ENCODE data around the gene NEK2. TPM values are rescaled to one million over a fixed set of nuclear protein-coding genes. Genes with fewer than 3 reads are reported as not detected.

The NEK2 gene
- total and polyA plus RNA-seq, 2 of the 13 experiments (the other 11 are each of a cell fraction or from before 2014, with no cell fraction given): 10.9 to 40.8 TPM

DNA sequence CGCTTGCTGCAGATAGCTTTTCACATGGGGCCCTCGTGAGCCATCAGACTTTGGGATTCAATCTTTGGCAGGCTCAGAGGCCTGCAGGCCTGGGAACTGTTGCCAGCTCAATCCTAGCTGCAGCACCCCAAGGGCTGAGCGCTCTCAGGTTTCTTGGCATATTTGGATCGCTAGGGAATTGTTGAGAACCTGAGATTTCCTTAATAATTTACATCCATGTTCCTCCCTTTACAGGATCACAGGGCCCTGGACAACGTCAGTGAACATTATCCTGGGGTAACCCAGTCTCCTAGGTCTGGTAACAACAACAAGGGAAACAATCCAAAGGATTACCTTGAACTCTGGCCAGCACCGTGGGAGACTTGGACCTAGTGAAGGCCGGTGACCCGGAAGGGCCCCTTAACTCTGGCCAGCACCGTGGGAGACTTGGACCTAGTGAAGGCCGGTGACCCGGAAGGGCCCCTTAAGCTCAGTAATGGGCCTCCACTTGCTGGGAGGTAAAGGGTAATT is 49.3 kb upstream of the NEK2 start:
- Histone ChIP-seq H3K9me3 (ENCODE audit: low read length) (no peaks in the 10 kb centered on the region), H3K4me2 (ENCODE audit: low read depth, low read length) (peak overlapping the region; percentile 38), H3K79me2 (ENCODE audit: insufficient read depth, low read length) (no peaks in the 10 kb centered on the region), H3K4me3 (replicated peaks in 1 of 3; ENCODE audit: insufficient read depth in 1 of 3, low read depth in 2 of 3, low read length in 3 of 3) (no peak overlapping the region), H4K20me1 (ENCODE audit: insufficient read depth, low read length) (no peaks in the 10 kb centered on the region), H2AFZ (ENCODE audit: low read length) (no peak overlapping the region), H3K9ac (ENCODE audit: insufficient read depth, low read depth, low read length) (no peak overlapping the region), H3K27me3 (ENCODE audit: control insufficient read depth in 1 of 2, insufficient read depth in 2 of 2, low read length in 2 of 2) (no peaks in the 10 kb centered on the region; a peak in 1 of 5 replicates), H3K27ac (ENCODE audit: extremely low read length, insufficient read depth, low read length) (no peak overlapping the region), H3K36me3 (replicated peaks in 1 of 2; ENCODE audit: control insufficient read depth in 1 of 2, insufficient read depth in 2 of 2, low read length in 2 of 2) (no peaks in the 10 kb centered on the region), H3K4me1 (ENCODE audit: insufficient read depth, low read length) (peaks cover 38% of the 10 kb centered on the region)
- CTCF ChIA-PET (ENCODE audit: low intra/inter-chr PET ratio, low total read pairs): no interaction called here
- POLR2A ChIA-PET: no interaction called here
- intact Hi-C loops (cut with micrococcal nuclease; ENCODE audit: unreplicated experiment): no loop called here
- in situ Hi-C loops (cut with HindIII; ENCODE audit: extremely low pct_ligation_motif_present, low pct_unique_long_range_greater_than_20kb): no loop called here
- ATAC-seq: peak; percentile 12
- no TSS peak for BruUV-seq (replicated peaks)
- peak; percentile 36 for FAIRE-seq
- DNase-seq (ENCODE audit: low spot score): peak; percentile 19
- WGBS (ENCODE audit: low lambda C conversion rate): 28% methylated on average over 8 of the region's 11 CpGs
- no peak for TF ChIP-seq ZSCAN12 (CRISPR knock-in tag; IDR thresholded peaks at IDR 0.05)
- TF ChIP-seq ZNF343 (CRISPR knock-in tag; IDR thresholded peaks at IDR 0.05): no peak
- TF ChIP-seq CENPX (CRISPR knock-in tag; IDR thresholded peaks at IDR 0.05): no peak
- TF ChIP-seq, protein P1, sequence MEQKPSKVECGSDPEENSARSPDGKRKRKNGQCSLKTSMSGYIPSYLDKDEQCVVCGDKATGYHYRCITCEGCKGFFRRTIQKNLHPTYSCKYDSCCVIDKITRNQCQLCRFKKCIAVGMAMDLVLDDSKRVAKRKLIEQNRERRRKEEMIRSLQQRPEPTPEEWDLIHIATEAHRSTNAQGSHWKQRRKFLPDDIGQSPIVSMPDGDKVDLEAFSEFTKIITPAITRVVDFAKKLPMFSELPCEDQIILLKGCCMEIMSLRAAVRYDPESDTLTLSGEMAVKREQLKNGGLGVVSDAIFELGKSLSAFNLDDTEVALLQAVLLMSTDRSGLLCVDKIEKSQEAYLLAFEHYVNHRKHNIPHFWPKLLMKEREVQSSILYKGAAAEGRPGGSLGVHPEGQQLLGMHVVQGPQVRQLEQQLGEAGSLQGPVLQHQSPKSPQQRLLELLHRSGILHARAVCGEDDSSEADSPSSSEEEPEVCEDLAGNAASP (CRISPR knock-in tag; IDR thresholded peaks at IDR 0.05; ENCODE audit: borderline replicate concordance): peak; percentile 67; the same call in 1 of the 2 replicates
- TF ChIP-seq PCBP2 (optimal IDR thresholded peaks at IDR 0.05; ENCODE audit: low read depth, low read length, poor library complexity, severe bottlenecking): no peak
- TF ChIP-seq, protein P2, sequence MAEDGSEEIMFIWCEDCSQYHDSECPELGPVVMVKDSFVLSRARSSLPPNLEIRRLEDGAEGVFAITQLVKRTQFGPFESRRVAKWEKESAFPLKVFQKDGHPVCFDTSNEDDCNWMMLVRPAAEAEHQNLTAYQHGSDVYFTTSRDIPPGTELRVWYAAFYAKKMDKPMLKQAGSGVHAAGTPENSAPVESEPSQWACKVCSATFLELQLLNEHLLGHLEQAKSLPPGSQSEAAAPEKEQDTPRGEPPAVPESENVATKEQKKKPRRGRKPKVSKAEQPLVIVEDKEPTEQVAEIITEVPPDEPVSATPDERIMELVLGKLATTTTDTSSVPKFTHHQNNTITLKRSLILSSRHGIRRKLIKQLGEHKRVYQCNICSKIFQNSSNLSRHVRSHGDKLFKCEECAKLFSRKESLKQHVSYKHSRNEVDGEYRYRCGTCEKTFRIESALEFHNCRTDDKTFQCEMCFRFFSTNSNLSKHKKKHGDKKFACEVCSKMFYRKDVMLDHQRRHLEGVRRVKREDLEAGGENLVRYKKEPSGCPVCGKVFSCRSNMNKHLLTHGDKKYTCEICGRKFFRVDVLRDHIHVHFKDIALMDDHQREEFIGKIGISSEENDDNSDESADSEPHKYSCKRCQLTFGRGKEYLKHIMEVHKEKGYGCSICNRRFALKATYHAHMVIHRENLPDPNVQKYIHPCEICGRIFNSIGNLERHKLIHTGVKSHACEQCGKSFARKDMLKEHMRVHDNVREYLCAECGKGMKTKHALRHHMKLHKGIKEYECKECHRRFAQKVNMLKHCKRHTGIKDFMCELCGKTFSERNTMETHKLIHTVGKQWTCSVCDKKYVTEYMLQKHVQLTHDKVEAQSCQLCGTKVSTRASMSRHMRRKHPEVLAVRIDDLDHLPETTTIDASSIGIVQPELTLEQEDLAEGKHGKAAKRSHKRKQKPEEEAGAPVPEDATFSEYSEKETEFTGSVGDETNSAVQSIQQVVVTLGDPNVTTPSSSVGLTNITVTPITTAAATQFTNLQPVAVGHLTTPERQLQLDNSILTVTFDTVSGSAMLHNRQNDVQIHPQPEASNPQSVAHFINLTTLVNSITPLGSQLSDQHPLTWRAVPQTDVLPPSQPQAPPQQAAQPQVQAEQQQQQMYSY (CRISPR knock-in tag; IDR thresholded peaks at IDR 0.05): no peak
- TF ChIP-seq, protein P3, sequence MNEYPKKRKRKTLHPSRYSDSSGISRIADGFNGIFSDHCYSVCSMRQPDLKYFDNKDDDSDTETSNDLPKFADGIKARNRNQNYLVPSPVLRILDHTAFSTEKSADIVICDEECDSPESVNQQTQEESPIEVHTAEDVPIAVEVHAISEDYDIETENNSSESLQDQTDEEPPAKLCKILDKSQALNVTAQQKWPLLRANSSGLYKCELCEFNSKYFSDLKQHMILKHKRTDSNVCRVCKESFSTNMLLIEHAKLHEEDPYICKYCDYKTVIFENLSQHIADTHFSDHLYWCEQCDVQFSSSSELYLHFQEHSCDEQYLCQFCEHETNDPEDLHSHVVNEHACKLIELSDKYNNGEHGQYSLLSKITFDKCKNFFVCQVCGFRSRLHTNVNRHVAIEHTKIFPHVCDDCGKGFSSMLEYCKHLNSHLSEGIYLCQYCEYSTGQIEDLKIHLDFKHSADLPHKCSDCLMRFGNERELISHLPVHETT (CRISPR knock-in tag; conservative IDR thresholded peaks at IDR 0.05): no peak
- no peak for TF ChIP-seq KLF12 (CRISPR knock-in tag; IDR thresholded peaks at IDR 0.05; ENCODE audit: borderline replicate concordance)
- no peak for TF ChIP-seq ZFP41 (CRISPR knock-in tag; IDR thresholded peaks at IDR 0.05; ENCODE audit: borderline replicate concordance)
- TF ChIP-seq, protein P4, sequence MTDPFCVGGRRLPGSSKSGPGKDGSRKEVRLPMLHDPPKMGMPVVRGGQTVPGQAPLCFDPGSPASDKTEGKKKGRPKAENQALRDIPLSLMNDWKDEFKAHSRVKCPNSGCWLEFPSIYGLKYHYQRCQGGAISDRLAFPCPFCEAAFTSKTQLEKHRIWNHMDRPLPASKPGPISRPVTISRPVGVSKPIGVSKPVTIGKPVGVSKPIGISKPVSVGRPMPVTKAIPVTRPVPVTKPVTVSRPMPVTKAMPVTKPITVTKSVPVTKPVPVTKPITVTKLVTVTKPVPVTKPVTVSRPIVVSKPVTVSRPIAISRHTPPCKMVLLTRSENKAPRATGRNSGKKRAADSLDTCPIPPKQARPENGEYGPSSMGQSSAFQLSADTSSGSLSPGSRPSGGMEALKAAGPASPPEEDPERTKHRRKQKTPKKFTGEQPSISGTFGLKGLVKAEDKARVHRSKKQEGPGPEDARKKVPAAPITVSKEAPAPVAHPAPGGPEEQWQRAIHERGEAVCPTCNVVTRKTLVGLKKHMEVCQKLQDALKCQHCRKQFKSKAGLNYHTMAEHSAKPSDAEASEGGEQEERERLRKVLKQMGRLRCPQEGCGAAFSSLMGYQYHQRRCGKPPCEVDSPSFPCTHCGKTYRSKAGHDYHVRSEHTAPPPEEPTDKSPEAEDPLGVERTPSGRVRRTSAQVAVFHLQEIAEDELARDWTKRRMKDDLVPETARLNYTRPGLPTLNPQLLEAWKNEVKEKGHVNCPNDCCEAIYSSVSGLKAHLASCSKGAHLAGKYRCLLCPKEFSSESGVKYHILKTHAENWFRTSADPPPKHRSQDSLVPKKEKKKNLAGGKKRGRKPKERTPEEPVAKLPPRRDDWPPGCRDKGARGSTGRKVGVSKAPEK (CRISPR knock-in tag; IDR thresholded peaks at IDR 0.05; ENCODE audit: borderline replicate concordance): no peak

All from HepG2 (cell line).